ENCODE data around the gene TSR1. TPM values are rescaled to one million over a fixed set of nuclear protein-coding genes. Genes with fewer than 3 reads are reported as not detected.
A peak's percentile ranks its signal among the peaks of the same experiment; 100 is the strongest.

The TSR1 gene
- polyA plus RNA-seq, 1 of the 3 experiments (the other 2 are of a cell fraction), result 26.7 TPM

GRCh38 chr17:2292100-2292499 is 44.2 kb downstream of the TSR1 start:
- POLR2A ChIA-PET, result no interaction called here
- Histone ChIP-seq H3K27me3 (ENCODE audit: insufficient read depth) (no peaks in the 10 kb centered on the region), H3K9me3 (no peaks in the 10 kb centered on the region), H3K79me2 (ENCODE audit: insufficient read depth) (peaks cover 74% of the 10 kb centered on the region), H3K4me1 (ENCODE audit: control insufficient read depth in 1 of 2, insufficient read depth in 2 of 2, low read depth in 1 of 2, low read length in 1 of 2) (peaks cover 0 to 10% of the 10 kb centered on the region in 2 experiments; a peak in 1 of 4 replicates), H3F3A (replicated peaks; ENCODE audit: insufficient read depth) (peaks cover 24% of the 10 kb centered on the region), H3K27ac (ENCODE audit: low read depth in 2 of 2, low read length in 1 of 2) (peak overlapping the region in 1 of 2 experiments; percentile 74; a peak in 2 of 4 replicates), H3K9ac (no peak overlapping the region), H3K4me3 (ENCODE audit: low read depth in 2 of 2, low read length in 1 of 2) (no peak overlapping the region), H3K4me2 (peak overlapping the region; percentile 14; the same call in 1 of the 2 replicates), H4K20me1 (ENCODE audit: insufficient read depth) (peaks cover 28% of the 10 kb centered on the region), H3K9me2 (no peaks in the 10 kb centered on the region), H3K36me3 (replicated peaks in 1 of 2; ENCODE audit: control insufficient read depth in 1 of 2, insufficient read depth in 2 of 2, low read length in 1 of 2) (peaks cover 47 to 62% of the 10 kb centered on the region in 2 experiments), H2AFZ (ENCODE audit: low read depth) (no peak overlapping the region)
- WGBS (ENCODE audit: low lambda C conversion rate), result 57% methylated on average over 2 of the region's 2 CpGs
- CTCF ChIA-PET, result interaction anchor here (1.4 kb wide), 1 partner anchor 9 kb away, joined by 6 read pairs; no protein-coding TSS in a partner anchor
- DNase-seq, result no peak
- TF ChIP-seq SMC3 (IDR thresholded peaks at IDR 0.05; ENCODE audit: low read depth, low read length) (no peak), NFIC (IDR thresholded peaks at IDR 0.05; ENCODE audit: borderline replicate concordance) (no peak), PBX3 (IDR thresholded peaks at IDR 0.05) (peak; percentile 62), IRF3 (IDR thresholded peaks at IDR 0.05; ENCODE audit: low read depth, low read length) (no peak), RFX5 (IDR thresholded peaks at IDR 0.05; ENCODE audit: low read length) (no peak), FOSL2 (IDR thresholded peaks at IDR 0.05; ENCODE audit: borderline replicate concordance, low read depth) (peak; percentile 21; the same call in 1 of the 2 replicates)

GRCh38 chr17:2289878-2290478 is 46.3 kb downstream of the TSR1 start:
- Histone ChIP-seq H4K20me1 (ENCODE audit: insufficient read depth) (peaks cover 14% of the 10 kb centered on the region), H2AFZ (ENCODE audit: low read depth) (no peak overlapping the region), H3K4me1 (ENCODE audit: control insufficient read depth in 1 of 2, insufficient read depth in 2 of 2, low read depth in 1 of 2, low read length in 1 of 2) (peaks cover 0 to 10% of the 10 kb centered on the region in 2 experiments; a peak in 1 of 4 replicates), H3K36me3 (replicated peaks in 1 of 2; ENCODE audit: control insufficient read depth in 1 of 2, insufficient read depth in 2 of 2, low read length in 1 of 2) (peaks cover 37 to 62% of the 10 kb centered on the region in 2 experiments), H3K4me3 (ENCODE audit: low read depth in 2 of 2, low read length in 1 of 2) (no peak overlapping the region), H3K4me2 (no peak overlapping the region), H3K9ac (no peak overlapping the region), H3K9me2 (no peaks in the 10 kb centered on the region), H3K27me3 (ENCODE audit: insufficient read depth) (no peaks in the 10 kb centered on the region), H3K27ac (ENCODE audit: low read depth in 2 of 2, low read length in 1 of 2) (no peak overlapping the region), H3K79me2 (ENCODE audit: insufficient read depth) (peaks cover 64% of the 10 kb centered on the region), H3K9me3 (no peaks in the 10 kb centered on the region), H3F3A (replicated peaks; ENCODE audit: insufficient read depth) (peaks cover 30% of the 10 kb centered on the region)
- no peak for TF ChIP-seq REST (IDR thresholded peaks at IDR 0.05; ENCODE audit: low read depth, low read length)
- peak; percentile 95 for TF ChIP-seq RFX5 (IDR thresholded peaks at IDR 0.05; ENCODE audit: low read length)
- TF ChIP-seq FOXJ3 (CRISPR knock-in tag; IDR thresholded peaks at IDR 0.05), result no peak
- CTCF ChIA-PET, result interaction anchor here (0.8 kb wide), 1 partner anchor 235 kb away, joined by 3 read pairs; the partner anchor contains the start of gene HIC1
- DNase-seq, result no peak
- POLR2A ChIA-PET, result no interaction called here
- WGBS (ENCODE audit: low lambda C conversion rate), result 88% methylated on average over 5 of the region's 5 CpGs

All from SK-N-SH (cell line).